NCI-H526 (cell line): ENCODE data around the gene MYO10.

Experiments used
- DNase-seq, 2 experiments: peaks; one replicate each; lab custom pipeline; 2025; lab: John Stamatoyannopoulos, UW

MYO10 gene

GRCh38 chr5:16617274-16617968 lies 318.7 kb downstream of the MYO10 start:
- DNase-seq: peak; percentile 29 to 47

- DNase-seq: peak in 1 of 2 experiments; percentile 83
These were observed 319.4 kb downstream of the MYO10 start, which contains the start of gene RETREG1 for GRCh38 chr5:16616536-16617273. TSS of gene RETREG1 (minus strand) at chr5:16616997. CDS start at chr5:16616971, 26 bp downstream.

- peak; percentile 52 to 57 for DNase-seq
These were observed 320.1 kb downstream of the MYO10 start for GRCh38 chr5:16615741-16616535.

GRCh38 chr5:16612007-16612406 lies 324.1 kb downstream of the MYO10 start:
- DNase-seq: no peak
